DND-41 (cell line): Measurements from ENCODE around the gene NT5E.

Source experiments
- CTCF ChIP-seq: IDR thresholded peaks from 2 replicates; pipeline ENCODE4 v1.5.1; 2012; ENCODE audit warnings: borderline replicate concordance, low read length, moderate library complexity, mild to moderate bottlenecking; ENCODE audit not compliant: poor library complexity, severe bottlenecking; ENCODE audit errors: extremely low read depth
- EZH2 ChIP-seq: IDR thresholded peaks from 3 replicates; pipeline ENCODE4 v1.6.1; 2012; ENCODE audit warnings: borderline replicate concordance, low read depth, mild to moderate bottlenecking, moderate library complexity, low read length, inconsistent platforms; ENCODE audit not compliant: severe bottlenecking

DNA sequence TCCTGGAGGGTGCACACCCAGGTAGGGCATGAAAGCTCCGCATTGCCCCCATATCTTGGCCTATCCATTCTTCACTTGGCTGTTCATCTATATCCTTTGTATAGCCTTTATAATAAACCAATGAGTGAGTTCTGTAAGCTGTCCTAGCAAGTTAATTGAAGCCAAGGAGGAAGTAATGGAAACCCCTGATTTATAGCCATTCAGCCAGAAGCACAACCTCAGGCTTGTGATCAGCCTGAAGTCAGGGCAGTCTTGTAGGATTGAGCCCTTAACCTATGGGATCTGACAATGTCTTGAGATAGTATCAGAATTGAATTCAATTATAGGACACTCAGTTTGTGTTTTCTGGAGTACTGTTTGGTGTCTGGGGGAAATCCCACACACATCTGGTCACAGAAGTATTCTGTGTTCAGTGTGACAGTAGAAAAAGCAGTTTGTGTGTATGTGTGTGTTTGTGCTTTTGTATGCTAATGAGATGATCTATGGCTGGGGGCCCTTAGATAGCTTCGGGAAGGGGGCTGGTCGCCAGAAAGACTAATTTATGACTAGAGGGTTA is 5.7 kb downstream of the NT5E start:
- TF ChIP-seq CTCF: no peak
- no peak for TF ChIP-seq EZH2
